ENCODE data around the gene IPO7. TPM values are rescaled to one million over a fixed set of nuclear protein-coding genes. Genes with fewer than 3 reads are reported as not detected.

Gene IPO7
- total and polyA plus RNA-seq, 2 of the 13 experiments (the other 11 are each of a cell fraction or from before 2014, with no cell fraction given) = 59.4 to 98.4 TPM

DNA sequence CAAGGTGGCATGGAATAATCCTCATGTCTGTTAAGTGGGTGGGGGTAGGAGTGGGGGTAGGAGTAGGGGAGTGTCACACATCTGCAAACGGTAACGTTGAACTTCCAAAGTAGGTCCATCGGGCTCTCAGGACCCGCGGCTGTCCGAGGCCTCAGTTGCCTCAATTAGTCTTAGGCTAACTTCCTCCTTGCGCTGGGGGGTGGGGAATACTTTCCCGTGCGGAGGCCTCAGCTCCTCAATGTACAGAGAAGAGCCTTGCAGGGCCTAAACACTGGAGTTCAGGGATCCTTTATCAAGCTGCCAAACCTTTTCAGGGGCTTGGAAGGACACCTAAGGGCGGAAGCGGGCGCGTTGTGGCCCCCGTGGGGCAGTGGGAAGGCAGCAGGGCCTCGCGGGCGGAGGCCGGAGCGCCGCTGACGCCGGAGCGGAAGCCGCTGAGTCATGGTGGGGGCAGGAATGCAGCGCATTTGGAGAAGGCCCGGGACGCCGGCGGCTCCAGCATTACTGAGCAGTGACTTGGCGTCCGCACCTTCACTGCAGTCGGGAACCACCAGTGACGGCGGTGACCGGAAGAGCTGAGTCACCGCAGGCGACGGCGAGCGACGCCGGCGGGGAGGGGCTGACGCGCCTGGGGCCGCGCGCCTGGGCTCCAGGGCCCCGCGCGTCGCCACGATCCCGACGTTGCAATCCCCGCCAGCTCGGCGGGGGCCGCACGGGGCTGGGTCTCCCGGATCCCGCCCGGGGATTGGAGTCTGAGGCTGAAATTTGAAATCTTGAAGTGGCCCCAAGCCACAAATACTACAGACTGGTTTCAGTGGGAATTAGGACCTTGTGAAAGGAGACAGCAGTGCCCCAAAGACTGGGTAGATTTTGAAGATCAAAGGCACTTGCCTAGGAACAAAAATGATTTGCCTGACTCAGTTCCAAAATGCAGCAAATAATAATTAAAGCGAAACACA, 20.2 kb upstream of the IPO7 start (continued):
- TF ChIP-seq ZC3H4 (CRISPR knock-in tag; IDR thresholded peaks at IDR 0.05; ENCODE audit: borderline replicate concordance) = 0 out of 2 replicates have a peak, but pooled peaks have one; percentile 16
- TF ChIP-seq SETDB1 (CRISPR knock-in tag; IDR thresholded peaks at IDR 0.05; ENCODE audit: borderline replicate concordance) = no peak
- peak; percentile 80 for TF ChIP-seq HDAC2 (CRISPR knock-in tag; IDR thresholded peaks at IDR 0.05)
- no peak for TF ChIP-seq NFRKB (IDR thresholded peaks at IDR 0.05)
- TF ChIP-seq, protein P1, sequence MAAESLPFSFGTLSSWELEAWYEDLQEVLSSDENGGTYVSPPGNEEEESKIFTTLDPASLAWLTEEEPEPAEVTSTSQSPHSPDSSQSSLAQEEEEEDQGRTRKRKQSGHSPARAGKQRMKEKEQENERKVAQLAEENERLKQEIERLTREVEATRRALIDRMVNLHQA (CRISPR knock-in tag; IDR thresholded peaks at IDR 0.05) = no peak
- TF ChIP-seq, protein P2, sequence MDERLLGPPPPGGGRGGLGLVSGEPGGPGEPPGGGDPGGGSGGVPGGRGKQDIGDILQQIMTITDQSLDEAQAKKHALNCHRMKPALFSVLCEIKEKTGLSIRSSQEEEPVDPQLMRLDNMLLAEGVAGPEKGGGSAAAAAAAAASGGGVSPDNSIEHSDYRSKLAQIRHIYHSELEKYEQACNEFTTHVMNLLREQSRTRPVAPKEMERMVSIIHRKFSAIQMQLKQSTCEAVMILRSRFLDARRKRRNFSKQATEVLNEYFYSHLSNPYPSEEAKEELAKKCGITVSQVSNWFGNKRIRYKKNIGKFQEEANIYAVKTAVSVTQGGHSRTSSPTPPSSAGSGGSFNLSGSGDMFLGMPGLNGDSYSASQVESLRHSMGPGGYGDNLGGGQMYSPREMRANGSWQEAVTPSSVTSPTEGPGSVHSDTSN (CRISPR knock-in tag; IDR thresholded peaks at IDR 0.05) = 0 out of 2 replicates have a peak, but pooled peaks have one; percentile 32
- peak; percentile 97 for TF ChIP-seq ZFY (CRISPR knock-in tag; IDR thresholded peaks at IDR 0.05)
- TF ChIP-seq CHD2 (IDR thresholded peaks at IDR 0.05; ENCODE audit: low read depth, low read length) = 0 out of 2 replicates have a peak, but pooled peaks have one; percentile 25
- no peak for TF ChIP-seq ZNF496 (CRISPR knock-in tag; IDR thresholded peaks at IDR 0.05; ENCODE audit: insufficient replicate concordance)
- TF ChIP-seq TGIF2 (CRISPR knock-in tag; IDR thresholded peaks at IDR 0.05) = peak; percentile 82; the same call in 1 of the 2 replicates
- TF ChIP-seq HOXD1 (CRISPR knock-in tag; IDR thresholded peaks at IDR 0.05) = no peak
- TF ChIP-seq IKZF4 (CRISPR knock-in tag; IDR thresholded peaks at IDR 0.05; ENCODE audit: borderline replicate concordance, low read depth, not compliant biosample characterization) = peak; percentile 28
- TF ChIP-seq, protein P3, sequence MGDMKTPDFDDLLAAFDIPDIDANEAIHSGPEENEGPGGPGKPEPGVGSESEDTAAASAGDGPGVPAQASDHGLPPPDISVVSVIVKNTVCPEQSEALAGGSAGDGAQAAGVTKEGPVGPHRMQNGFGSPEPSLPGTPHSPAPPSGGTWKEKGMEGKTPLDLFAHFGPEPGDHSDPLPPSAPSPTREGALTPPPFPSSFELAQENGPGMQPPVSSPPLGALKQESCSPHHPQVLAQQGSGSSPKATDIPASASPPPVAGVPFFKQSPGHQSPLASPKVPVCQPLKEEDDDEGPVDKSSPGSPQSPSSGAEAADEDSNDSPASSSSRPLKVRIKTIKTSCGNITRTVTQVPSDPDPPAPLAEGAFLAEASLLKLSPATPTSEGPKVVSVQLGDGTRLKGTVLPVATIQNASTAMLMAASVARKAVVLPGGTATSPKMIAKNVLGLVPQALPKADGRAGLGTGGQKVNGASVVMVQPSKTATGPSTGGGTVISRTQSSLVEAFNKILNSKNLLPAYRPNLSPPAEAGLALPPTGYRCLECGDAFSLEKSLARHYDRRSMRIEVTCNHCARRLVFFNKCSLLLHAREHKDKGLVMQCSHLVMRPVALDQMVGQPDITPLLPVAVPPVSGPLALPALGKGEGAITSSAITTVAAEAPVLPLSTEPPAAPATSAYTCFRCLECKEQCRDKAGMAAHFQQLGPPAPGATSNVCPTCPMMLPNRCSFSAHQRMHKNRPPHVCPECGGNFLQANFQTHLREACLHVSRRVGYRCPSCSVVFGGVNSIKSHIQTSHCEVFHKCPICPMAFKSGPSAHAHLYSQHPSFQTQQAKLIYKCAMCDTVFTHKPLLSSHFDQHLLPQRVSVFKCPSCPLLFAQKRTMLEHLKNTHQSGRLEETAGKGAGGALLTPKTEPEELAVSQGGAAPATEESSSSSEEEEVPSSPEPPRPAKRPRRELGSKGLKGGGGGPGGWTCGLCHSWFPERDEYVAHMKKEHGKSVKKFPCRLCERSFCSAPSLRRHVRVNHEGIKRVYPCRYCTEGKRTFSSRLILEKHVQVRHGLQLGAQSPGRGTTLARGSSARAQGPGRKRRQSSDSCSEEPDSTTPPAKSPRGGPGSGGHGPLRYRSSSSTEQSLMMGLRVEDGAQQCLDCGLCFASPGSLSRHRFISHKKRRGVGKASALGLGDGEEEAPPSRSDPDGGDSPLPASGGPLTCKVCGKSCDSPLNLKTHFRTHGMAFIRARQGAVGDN (CRISPR knock-in tag; IDR thresholded peaks at IDR 0.05) = peak; percentile 98
- TF ChIP-seq EP300 (IDR thresholded peaks at IDR 0.05; ENCODE audit: low read depth in 2 of 2, low read length in 2 of 2) = peak; percentile 65 to 68
- TF ChIP-seq EP300 (CRISPR knock-in tag; IDR thresholded peaks at IDR 0.05; ENCODE audit: borderline replicate concordance) = peak; percentile 79
- TF ChIP-seq, protein P4, sequence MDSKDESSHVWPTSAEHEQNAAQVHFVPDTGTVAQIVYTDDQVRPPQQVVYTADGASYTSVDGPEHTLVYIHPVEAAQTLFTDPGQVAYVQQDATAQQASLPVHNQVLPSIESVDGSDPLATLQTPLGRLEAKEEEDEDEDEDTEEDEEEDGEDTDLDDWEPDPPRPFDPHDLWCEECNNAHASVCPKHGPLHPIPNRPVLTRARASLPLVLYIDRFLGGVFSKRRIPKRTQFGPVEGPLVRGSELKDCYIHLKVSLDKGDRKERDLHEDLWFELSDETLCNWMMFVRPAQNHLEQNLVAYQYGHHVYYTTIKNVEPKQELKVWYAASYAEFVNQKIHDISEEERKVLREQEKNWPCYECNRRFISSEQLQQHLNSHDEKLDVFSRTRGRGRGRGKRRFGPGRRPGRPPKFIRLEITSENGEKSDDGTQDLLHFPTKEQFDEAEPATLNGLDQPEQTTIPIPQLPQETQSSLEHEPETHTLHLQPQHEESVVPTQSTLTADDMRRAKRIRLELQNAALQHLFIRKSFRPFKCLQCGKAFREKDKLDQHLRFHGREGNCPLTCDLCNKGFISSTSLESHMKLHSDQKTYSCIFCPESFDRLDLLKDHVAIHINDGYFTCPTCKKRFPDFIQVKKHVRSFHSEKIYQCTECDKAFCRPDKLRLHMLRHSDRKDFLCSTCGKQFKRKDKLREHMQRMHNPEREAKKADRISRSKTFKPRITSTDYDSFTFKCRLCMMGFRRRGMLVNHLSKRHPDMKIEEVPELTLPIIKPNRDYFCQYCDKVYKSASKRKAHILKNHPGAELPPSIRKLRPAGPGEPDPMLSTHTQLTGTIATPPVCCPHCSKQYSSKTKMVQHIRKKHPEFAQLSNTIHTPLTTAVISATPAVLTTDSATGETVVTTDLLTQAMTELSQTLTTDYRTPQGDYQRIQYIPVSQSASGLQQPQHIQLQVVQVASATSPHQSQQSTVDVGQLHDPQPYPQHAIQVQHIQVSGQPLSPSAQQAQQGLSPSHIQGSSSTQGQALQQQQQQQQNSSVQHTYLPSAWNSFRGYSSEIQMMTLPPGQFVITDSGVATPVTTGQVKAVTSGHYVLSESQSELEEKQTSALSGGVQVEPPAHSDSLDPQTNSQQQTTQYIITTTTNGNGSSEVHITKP (CRISPR knock-in tag; IDR thresholded peaks at IDR 0.05; ENCODE audit: low read depth) = peak; percentile 45; the same call in 1 of the 2 replicates
- peak; percentile 93 for TF ChIP-seq XRCC5 (optimal IDR thresholded peaks at IDR 0.05; ENCODE audit: low read length)
- peak; percentile 88; the same call in 1 of the 2 replicates for TF ChIP-seq ZNF274 (CRISPR knock-in tag; IDR thresholded peaks at IDR 0.05)

Data from HepG2 (cell line).